AG09309 (cell line): Measurements from ENCODE around the gene TEAD3.
"Not testable (repeated sequence)": the region's sequence is repeated elsewhere in the genome, so short reads cannot be mapped to it uniquely, and the experiment has no call there.

Source experiments
- DNase-seq: peaks from one replicate; pipeline ENCODE4 v3.0.0-alpha.2; 2010; ENCODE audit warnings: low read depth
- H3K4me3 ChIP-seq: 2 replicates; pipeline ENCODE4 v1.5.1; 2011; ENCODE audit warnings: mild to moderate bottlenecking, low read depth, low read length, moderate library complexity; ENCODE audit not compliant: control insufficient read depth
- TF ChIP-seq, protein P1 (sequence below): IDR thresholded peaks from 2 replicates; pipeline ENCODE4 v1.5.1; 2011; ENCODE audit warnings: mild to moderate bottlenecking, low read depth, low read length, inconsistent platforms; ENCODE audit not compliant: insufficient read depth, control insufficient read depth; ENCODE audit errors: missing control alignments

Gene TEAD3

DNA sequence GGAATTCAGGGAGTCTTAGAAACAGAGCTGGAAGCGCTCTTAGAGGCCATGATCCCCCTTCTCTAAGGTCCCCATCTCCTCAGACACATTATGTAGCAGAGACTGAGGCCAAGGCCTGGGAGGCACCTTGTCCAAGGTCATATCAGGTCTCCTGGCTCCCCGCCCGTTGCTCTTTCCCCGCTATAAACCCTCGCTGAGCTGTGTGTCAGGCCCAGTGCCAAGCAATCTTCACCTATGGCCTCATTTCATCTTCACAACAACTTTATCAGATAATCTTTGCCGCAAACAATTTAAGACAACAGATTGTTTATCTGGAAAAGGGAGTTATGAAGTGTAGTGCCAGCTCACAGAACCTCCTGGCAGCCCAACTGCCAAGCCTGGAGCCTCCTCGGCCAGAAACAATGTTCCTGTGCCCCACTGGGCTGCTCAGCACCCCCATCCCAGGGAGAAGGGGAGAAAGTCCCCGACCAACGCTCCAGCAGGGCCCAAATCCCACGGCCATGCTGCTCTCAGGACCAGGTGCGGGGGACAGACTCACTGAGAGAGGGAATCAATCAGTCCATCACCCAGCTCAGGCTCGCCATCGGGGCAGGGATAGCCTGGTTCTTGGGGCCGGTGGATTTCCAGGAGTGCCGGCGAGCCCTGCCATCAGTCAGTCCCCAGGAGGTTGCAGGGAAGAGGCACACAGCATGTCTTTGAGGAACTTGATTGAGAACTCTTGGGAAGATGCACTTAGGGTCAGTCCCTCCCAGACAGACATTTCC is 61.6 kb downstream of the TEAD3 start:
- TF ChIP-seq, protein P1, sequence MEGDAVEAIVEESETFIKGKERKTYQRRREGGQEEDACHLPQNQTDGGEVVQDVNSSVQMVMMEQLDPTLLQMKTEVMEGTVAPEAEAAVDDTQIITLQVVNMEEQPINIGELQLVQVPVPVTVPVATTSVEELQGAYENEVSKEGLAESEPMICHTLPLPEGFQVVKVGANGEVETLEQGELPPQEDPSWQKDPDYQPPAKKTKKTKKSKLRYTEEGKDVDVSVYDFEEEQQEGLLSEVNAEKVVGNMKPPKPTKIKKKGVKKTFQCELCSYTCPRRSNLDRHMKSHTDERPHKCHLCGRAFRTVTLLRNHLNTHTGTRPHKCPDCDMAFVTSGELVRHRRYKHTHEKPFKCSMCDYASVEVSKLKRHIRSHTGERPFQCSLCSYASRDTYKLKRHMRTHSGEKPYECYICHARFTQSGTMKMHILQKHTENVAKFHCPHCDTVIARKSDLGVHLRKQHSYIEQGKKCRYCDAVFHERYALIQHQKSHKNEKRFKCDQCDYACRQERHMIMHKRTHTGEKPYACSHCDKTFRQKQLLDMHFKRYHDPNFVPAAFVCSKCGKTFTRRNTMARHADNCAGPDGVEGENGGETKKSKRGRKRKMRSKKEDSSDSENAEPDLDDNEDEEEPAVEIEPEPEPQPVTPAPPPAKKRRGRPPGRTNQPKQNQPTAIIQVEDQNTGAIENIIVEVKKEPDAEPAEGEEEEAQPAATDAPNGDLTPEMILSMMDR = no peak
- DNase-seq = no peak
- no peak overlapping the region for H3K4me3 ChIP-seq

- DNase-seq = not testable (repeated sequence)
Observed at GRCh38 chr6:35432702-35433101, 64.2 kb downstream of the TEAD3 start.

DNA sequence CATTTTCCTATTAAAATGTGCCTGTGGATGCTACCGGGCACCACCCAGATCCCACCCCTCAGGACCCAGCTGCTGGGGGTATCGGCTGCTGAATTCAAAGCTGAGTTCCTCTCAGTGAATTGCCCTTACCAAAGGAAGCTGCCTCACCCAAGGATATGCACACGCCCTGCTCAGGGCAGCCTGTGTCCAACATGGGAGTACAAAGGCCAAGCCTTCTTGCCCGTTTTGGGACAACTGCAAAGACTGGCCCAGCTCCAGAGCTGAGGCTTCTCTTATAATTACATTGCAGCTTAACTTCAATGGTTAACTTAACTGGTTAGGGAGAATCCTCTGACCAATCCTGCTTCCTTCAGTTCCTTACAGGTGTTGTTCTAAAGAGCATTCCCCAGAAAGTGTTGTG is 64.6 kb downstream of the TEAD3 start:
- DNase-seq = no peak
- TF ChIP-seq, protein P1 = no peak
- no peak overlapping the region for H3K4me3 ChIP-seq

More at GRCh38 chr6:35432702-35433101, 64.2 kb downstream of the TEAD3 start:
- not testable (repeated sequence) for H3K4me3 ChIP-seq

GRCh38 chr6:35429463-35429862 is 67.4 kb downstream of the TEAD3 start:
- H3K4me3 ChIP-seq = no peak overlapping the region
- no peak for DNase-seq
- TF ChIP-seq, protein P1 = no peak

- no peak for DNase-seq
- H3K4me3 ChIP-seq = no peak overlapping the region
- TF ChIP-seq, protein P1 = no peak
Observed at GRCh38 chr6:35428421-35429149, 68.3 kb downstream of the TEAD3 start.

- TF ChIP-seq, protein P1 = no peak
- DNase-seq = no peak
- H3K4me3 ChIP-seq = no peak overlapping the region
Observed at GRCh38 chr6:35427851-35428321, 69.0 kb downstream of the TEAD3 start.

DNA sequence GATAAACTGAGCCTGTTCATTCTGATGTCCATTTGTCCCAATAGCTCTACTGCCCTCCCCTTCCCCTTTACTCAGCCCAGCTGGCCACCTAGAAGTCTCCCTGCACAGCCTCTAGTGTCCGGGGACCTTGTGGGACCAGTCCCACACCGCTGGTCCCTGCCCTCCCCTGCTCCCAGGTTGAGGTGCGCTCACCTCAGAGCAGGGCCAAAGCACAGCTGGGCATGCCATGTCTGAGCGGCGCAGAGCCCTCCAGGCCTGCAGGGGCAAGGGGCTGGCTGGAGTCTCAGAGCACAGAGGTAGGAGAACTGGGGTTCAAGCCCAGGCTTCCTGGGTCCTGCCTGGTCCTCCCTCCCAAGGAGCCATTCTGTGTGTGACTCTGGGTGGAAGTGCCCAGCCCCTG is 69.4 kb downstream of the TEAD3 start:
- no peak overlapping the region for H3K4me3 ChIP-seq
- TF ChIP-seq, protein P1 = no peak
- DNase-seq = no peak
